Measurements from ENCODE around the gene FANK1. TPM values are rescaled to one million over a fixed set of nuclear protein-coding genes. Genes with fewer than 3 reads are reported as not detected.
"Not testable (repeated sequence)": the region's sequence is repeated elsewhere in the genome, so short reads cannot be mapped to it uniquely, and the experiment has no call there.

FANK1 gene
- total RNA-seq, 1 experiment from 2014 or later, result 0.18 TPM

DNA sequence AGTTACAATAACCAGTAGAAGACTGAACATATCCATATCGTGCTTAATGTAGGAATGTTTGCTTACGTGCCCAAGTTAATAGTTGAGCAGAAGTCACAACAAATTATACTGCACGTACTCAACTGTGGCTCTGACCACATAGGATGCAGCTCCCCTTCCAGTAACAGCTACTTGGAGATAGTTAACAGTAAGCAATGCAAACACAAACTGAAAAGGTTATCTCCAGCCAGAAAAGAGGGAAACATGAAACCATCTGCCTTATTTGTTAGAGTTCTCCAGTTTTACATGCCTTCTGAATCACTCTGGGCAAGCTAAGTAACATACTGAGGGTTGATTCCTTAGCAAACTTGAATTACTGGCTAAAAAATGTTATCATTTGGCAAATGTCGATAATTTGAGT is 25.0 kb upstream of the FANK1 start:
- H3K27ac ChIP-seq, result no peak overlapping the region
- no peak overlapping the region for H3K4me3 ChIP-seq
- no peaks in the 10 kb centered on the region for H3K4me1 ChIP-seq (replicated peaks)
- peaks cover 18% of the 10 kb centered on the region for H3K36me3 ChIP-seq
- H3K27me3 ChIP-seq (replicated peaks), result no peaks in the 10 kb centered on the region
- peaks cover 5% of the 10 kb centered on the region; the same call in 1 of the 2 replicates for H3K9me3 ChIP-seq (replicated peaks)
- DNase-seq (ENCODE audit: low read depth in 1 of 2, low spot score in 2 of 2), result no peak

DNA sequence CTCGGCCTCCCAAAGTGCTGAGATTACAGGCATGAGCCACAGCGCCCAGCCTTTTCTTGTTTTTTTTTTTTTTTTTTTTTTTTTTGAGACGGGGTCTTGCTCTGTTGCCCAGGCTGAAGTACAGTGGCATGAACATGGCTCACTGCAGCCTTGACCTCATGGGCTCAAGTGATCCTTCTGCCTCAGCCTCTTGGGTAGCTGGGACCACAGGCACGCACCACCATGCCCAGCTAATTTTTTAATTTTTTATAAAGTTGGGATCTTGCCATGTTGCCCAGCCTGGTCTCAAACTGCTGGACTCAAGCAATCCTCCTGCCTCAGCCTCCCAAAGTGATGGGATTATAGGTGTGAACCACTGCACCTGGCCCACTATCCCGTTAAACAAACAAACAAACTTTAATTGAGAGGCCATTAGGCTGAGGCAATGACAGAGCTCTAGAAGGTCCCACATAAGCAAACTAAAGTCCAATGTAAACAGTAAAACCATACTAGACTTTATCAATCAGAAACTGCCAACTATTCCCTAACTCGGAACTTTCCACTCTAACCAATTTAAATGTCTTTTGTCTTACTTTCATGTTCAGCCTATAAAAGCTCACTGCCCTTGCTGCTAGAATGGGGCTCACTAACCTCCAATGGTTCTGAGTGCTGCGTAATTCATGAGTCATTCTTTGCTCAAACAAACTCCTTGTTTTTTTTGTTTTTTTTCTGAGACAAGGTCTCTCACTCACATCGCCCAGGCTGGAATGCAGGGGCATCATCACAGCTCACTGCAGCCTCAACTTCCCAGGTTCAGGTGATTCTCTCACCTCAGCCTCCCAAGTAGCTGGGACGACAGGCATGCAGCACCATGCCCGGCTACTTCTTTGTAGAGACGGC is 17.2 kb upstream of the FANK1 start:
- Histone ChIP-seq H3K9me3 (replicated peaks) (peaks cover 5% of the 10 kb centered on the region; the same call in 1 of the 2 replicates), H3K4me3 (no peak overlapping the region), H3K4me1 (replicated peaks) (peaks cover 8% of the 10 kb centered on the region), H3K36me3 (peaks cover 25% of the 10 kb centered on the region), H3K27ac (no peak overlapping the region), H3K27me3 (replicated peaks) (no peaks in the 10 kb centered on the region)
- peak; percentile 63 to 71 for DNase-seq (ENCODE audit: low read depth in 1 of 2, low spot score in 2 of 2)

DNA sequence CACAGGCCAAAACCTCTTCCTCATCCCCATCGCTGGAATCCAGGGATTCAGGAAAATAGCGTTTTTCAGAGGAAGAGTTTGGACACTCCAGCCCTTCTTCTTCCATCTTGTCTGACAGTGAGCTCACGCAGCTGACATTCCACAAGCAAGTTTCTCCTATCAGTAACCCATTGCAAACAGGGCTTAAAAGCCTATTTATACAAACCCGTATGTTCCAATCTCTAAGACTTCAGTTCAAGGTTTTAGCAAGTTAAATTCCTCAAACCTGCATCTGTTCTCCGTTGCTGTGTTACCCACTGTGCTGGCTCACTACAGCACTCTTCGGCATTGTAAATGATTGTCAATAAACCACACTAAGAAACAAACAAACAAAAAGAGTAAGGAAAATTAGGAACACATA is 15.6 kb upstream of the FANK1 start:
- no peak overlapping the region for H3K27ac ChIP-seq
- H3K4me3 ChIP-seq, result no peak overlapping the region
- no peak for DNase-seq (ENCODE audit: low read depth in 1 of 2, low spot score in 2 of 2)
- H3K36me3 ChIP-seq, result peaks cover 20% of the 10 kb centered on the region
- H3K27me3 ChIP-seq (replicated peaks), result no peaks in the 10 kb centered on the region
- peaks cover 5% of the 10 kb centered on the region; the same call in 1 of the 2 replicates for H3K9me3 ChIP-seq (replicated peaks)
- H3K4me1 ChIP-seq (replicated peaks), result peaks cover 8% of the 10 kb centered on the region

- Histone ChIP-seq H3K9me3 (replicated peaks) (no peaks in the 10 kb centered on the region; the same call in 1 of the 2 replicates), H3K36me3 (peaks cover 15% of the 10 kb centered on the region), H3K27me3 (replicated peaks) (no peaks in the 10 kb centered on the region), H3K4me1 (replicated peaks) (peaks cover 8% of the 10 kb centered on the region), H3K4me3 (no peak within 1 kb of the TSS), H3K27ac (no peak within 1 kb of the TSS)
- no peak for DNase-seq (ENCODE audit: low read depth in 1 of 2, low spot score in 2 of 2)
Observed at GRCh38 chr10:125881192-125881591, 15.2 kb upstream of the FANK1 start, which contains the start of gene DHX32. Gene DHX32 (minus strand): TSS chr10:125881292. CDS start chr10:125880824, 468 bp downstream.

GRCh38 chr10:125882596-125882995 is 13.8 kb upstream of the FANK1 start:
- peaks cover 8% of the 10 kb centered on the region for H3K4me1 ChIP-seq (replicated peaks)
- H3K4me3 ChIP-seq, result no peak overlapping the region
- DNase-seq (ENCODE audit: low read depth in 1 of 2, low spot score in 2 of 2), result no peak
- H3K36me3 ChIP-seq, result peaks cover 5% of the 10 kb centered on the region
- no peaks in the 10 kb centered on the region for H3K27me3 ChIP-seq (replicated peaks)
- H3K9me3 ChIP-seq (replicated peaks), result no peaks in the 10 kb centered on the region
- no peak overlapping the region for H3K27ac ChIP-seq

DNA sequence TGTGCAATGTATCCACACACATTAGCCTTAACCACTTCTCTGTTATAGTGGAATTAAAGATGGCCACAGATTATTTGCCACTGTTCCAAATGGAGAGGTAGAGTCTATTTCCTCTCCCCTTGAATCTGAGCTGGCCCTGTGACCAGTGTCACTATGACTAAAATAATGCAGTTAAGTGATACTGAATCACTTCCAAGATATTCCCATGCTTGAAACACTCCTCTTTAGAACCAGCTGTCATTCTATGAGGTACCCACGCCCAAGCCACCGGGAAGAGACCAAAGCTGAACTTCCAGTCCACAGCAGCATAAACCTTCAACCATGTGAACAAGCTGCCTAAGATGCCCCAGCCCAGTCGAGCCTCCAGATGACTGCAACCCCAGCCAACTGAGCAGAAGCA is 13.2 kb upstream of the FANK1 start:
- no peak for DNase-seq (ENCODE audit: low read depth in 1 of 2, low spot score in 2 of 2)
- H3K4me1 ChIP-seq (replicated peaks), result peaks cover 8% of the 10 kb centered on the region
- H3K27ac ChIP-seq, result no peak overlapping the region
- no peaks in the 10 kb centered on the region for H3K9me3 ChIP-seq (replicated peaks)
- no peak overlapping the region for H3K4me3 ChIP-seq
- H3K27me3 ChIP-seq (replicated peaks), result no peaks in the 10 kb centered on the region
- H3K36me3 ChIP-seq, result peaks cover 5% of the 10 kb centered on the region

GRCh38 chr10:125886914-125887512 is 9.4 kb upstream of the FANK1 start:
- H3K4me1 ChIP-seq (replicated peaks), result no peaks in the 10 kb centered on the region
- no peaks in the 10 kb centered on the region for H3K9me3 ChIP-seq (replicated peaks)
- no peaks in the 10 kb centered on the region; the same call in 1 of the 2 replicates for H3K36me3 ChIP-seq
- DNase-seq (ENCODE audit: low read depth in 1 of 2, low spot score in 2 of 2), result no peak
- H3K27me3 ChIP-seq (replicated peaks), result no peaks in the 10 kb centered on the region
- H3K27ac ChIP-seq, result no peak overlapping the region
- no peak overlapping the region for H3K4me3 ChIP-seq

- H3K36me3 ChIP-seq; H3K27me3 ChIP-seq (replicated peaks); H3K4me3 ChIP-seq; H3K27ac ChIP-seq; H3K4me1 ChIP-seq (replicated peaks); DNase-seq (ENCODE audit: low read depth in 1 of 2, low spot score in 2 of 2); H3K9me3 ChIP-seq (replicated peaks): not testable (repeated sequence)
Observed at GRCh38 chr10:125889441-125889840, 6.9 kb upstream of the FANK1 start.

- not testable (repeated sequence) for DNase-seq (ENCODE audit: low read depth in 1 of 2, low spot score in 2 of 2); H3K4me1 ChIP-seq (replicated peaks); H3K27me3 ChIP-seq (replicated peaks); H3K27ac ChIP-seq; H3K4me3 ChIP-seq; H3K9me3 ChIP-seq (replicated peaks); H3K36me3 ChIP-seq
Observed at GRCh38 chr10:125892402-125892801, 4.0 kb upstream of the FANK1 start.

DNA sequence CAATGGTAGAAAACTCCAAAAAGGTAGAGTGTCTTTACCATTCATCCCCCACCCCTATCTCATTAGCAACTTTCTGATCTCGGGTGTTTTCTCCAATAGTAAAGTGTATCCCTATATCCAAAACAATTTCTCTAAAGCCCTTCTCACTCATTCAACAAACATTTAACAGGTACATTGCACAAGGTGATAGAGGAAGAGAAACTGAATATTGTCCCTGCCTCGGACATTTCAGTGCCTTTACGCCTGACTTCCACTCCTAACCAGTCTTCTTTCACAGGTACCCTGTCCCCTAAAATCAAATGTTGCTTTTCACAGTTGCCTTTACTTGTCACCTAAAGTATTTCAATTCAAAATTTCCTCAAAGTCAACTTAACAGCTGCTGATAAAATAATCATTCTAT is 2.2 kb upstream of the FANK1 start:
- not testable (repeated sequence) for H3K9me3 ChIP-seq (replicated peaks); DNase-seq (ENCODE audit: low read depth in 1 of 2, low spot score in 2 of 2); H3K4me1 ChIP-seq (replicated peaks); H3K36me3 ChIP-seq; H3K4me3 ChIP-seq; H3K27ac ChIP-seq; H3K27me3 ChIP-seq (replicated peaks)

DNA sequence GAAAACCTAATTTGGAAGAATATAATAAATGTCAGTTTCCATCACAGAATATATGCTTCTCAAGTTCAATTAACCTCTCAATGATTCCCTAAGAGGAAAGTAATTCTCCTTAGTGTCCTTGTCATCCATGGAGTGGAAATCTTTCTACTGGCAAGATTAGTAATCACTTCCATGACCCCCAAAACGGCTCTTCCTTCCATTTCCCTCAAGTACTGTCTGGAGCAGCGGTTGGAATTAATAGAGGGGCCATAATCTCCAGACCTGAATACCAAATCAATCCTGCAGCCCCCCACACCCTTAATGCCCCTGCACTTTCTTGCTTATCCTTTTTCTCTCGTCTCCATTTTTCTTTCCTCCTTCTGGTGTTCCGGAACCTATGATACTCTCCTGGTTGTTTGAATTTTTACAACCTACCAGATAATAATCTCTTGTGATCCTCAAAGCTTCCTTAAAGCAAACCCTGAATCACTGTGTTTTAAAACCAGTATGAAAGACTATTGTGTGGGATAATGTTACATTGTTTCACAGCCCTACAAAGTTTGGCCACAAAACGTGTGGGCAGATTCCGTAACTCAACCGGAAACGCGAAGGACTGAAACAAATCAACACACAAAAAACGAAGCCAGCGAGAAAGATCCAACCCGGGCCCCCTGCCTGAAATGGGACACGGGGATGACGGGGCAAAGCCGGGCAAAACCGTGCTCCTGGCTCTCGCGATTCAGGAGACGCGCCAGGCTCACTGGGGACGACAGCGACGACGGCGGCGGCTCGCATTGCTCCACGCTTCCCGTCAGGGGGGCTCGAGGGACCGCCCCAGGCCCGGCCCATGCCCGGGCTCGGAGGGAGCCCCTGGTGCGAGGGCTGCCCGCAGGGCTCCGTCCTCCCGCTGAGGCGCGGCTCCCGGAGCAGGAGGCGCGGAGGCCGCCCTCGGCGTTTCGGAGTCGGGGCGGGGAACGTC is 955 bp upstream of the FANK1 start:
- Histone ChIP-seq H3K27ac (peak overlapping the region; percentile 65), H3K4me3 (peak overlapping the region; percentile 90)
- not testable (repeated sequence) for H3K9me3 ChIP-seq (replicated peaks); H3K27me3 ChIP-seq (replicated peaks); H3K4me1 ChIP-seq (replicated peaks); H3K36me3 ChIP-seq
- DNase-seq (ENCODE audit: low read depth in 1 of 2, low spot score in 2 of 2), result peak; percentile 75 to 76

- H3K27me3 ChIP-seq (replicated peaks); DNase-seq (ENCODE audit: low read depth in 1 of 2, low spot score in 2 of 2); H3K4me1 ChIP-seq (replicated peaks); H3K36me3 ChIP-seq; H3K4me3 ChIP-seq; H3K27ac ChIP-seq; H3K9me3 ChIP-seq (replicated peaks): not testable (repeated sequence)
Observed at GRCh38 chr10:125897317-125897716, 953 bp downstream of the FANK1 start.

DNA sequence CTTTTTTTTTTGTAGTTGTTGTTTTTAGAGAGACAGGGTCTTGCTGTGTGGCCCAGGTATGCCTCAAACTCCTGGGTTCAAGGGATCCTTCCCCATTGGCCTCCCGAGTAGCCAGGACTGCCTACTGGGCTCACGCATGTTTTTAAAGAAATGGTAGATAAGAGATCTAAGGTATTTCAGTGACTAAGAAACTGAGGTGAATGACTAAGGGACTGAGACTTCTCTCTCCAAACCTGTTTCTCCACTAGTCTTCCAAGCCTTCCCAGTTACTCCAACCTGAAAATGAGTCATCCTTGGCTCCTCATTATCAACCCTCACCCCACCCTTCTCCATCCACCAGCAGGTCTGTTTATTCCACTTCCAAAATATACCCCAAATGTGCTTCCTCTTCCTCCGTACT is 4.6 kb downstream of the FANK1 start:
- H3K36me3 ChIP-seq; H3K27ac ChIP-seq; H3K9me3 ChIP-seq (replicated peaks); H3K4me3 ChIP-seq; H3K4me1 ChIP-seq (replicated peaks); DNase-seq (ENCODE audit: low read depth in 1 of 2, low spot score in 2 of 2); H3K27me3 ChIP-seq (replicated peaks): not testable (repeated sequence)

Measured in SJSA1 (cell line).